ENCODE results near the gene EIF4E3.

Gene EIF4E3

GRCh38 chr3:71685686-71686085 lies 39.5 kb downstream of the EIF4E3 start:
- no peak for DNase-seq

- DNase-seq = no peak
These were observed 40.3 kb downstream of the EIF4E3 start for GRCh38 chr3:71684757-71685386.

GRCh38 chr3:71684046-71684756 lies 41.0 kb downstream of the EIF4E3 start:
- no peak for DNase-seq

- no peak for DNase-seq
These were observed 44.0 kb downstream of the EIF4E3 start for GRCh38 chr3:71681224-71681668.

- DNase-seq = no peak
These were observed 44.6 kb downstream of the EIF4E3 start for GRCh38 chr3:71680603-71681002.

- DNase-seq = no peak
These were observed 48.3 kb downstream of the EIF4E3 start for GRCh38 chr3:71676931-71677330.

GRCh38 chr3:71673486-71673885 lies 51.7 kb downstream of the EIF4E3 start:
- DNase-seq = no peak

GRCh38 chr3:71672807-71673206 lies 52.4 kb downstream of the EIF4E3 start:
- DNase-seq = no peak

GRCh38 chr3:71672340-71672739 lies 52.9 kb downstream of the EIF4E3 start:
- no peak for DNase-seq

GRCh38 chr3:71671216-71671845 lies 53.9 kb downstream of the EIF4E3 start:
- DNase-seq = no peak

GRCh38 chr3:71662568-71662967 lies 62.6 kb downstream of the EIF4E3 start:
- no peak for DNase-seq

GRCh38 chr3:71662056-71662455 lies 63.1 kb downstream of the EIF4E3 start:
- DNase-seq = no peak

- DNase-seq = no peak
These were observed 65.2 kb downstream of the EIF4E3 start for GRCh38 chr3:71659864-71660591.

GRCh38 chr3:71657831-71658530 lies 67.2 kb downstream of the EIF4E3 start:
- DNase-seq = no peak

GRCh38 chr3:71655061-71655460 lies 70.1 kb downstream of the EIF4E3 start:
- no peak for DNase-seq

- no peak for DNase-seq
These were observed 71.8 kb downstream of the EIF4E3 start for GRCh38 chr3:71653414-71653807.

GRCh38 chr3:71652781-71653413 lies 72.3 kb downstream of the EIF4E3 start:
- peak; percentile 43 for DNase-seq

GRCh38 chr3:71651625-71652024 lies 73.6 kb downstream of the EIF4E3 start:
- no peak for DNase-seq

GRCh38 chr3:71650372-71650771 lies 74.8 kb downstream of the EIF4E3 start:
- no peak for DNase-seq

- no peak for DNase-seq
These were observed 75.4 kb downstream of the EIF4E3 start for GRCh38 chr3:71649757-71650156.

- no peak for DNase-seq
These were observed 77.5 kb downstream of the EIF4E3 start for GRCh38 chr3:71647751-71648150.

- no peak for DNase-seq
These were observed 78.2 kb downstream of the EIF4E3 start for GRCh38 chr3:71646971-71647370.

Measured in NCI-H748 treated with DMSO at 0.1 percent for 48 hours (cell line).